Ishikawa (cell line): ENCODE data around the gene TCF7.

ENCODE experiments used
- CEBPB ChIP-seq: IDR thresholded peaks from 2 replicates; pipeline ENCODE4 v1.6.1; 2012
- CREB1 ChIP-seq: IDR thresholded peaks from 2 replicates; pipeline ENCODE4 v1.6.1; 2012; ENCODE audit warnings: low read depth
- EGR1 ChIP-seq: IDR thresholded peaks from 2 replicates; pipeline ENCODE4 v1.6.1; 2012
- EP300 ChIP-seq: IDR thresholded peaks from 2 replicates; pipeline ENCODE4 v1.6.1; 2012; ENCODE audit warnings: borderline replicate concordance
- FOXM1 ChIP-seq: IDR thresholded peaks from 2 replicates; pipeline ENCODE4 v1.6.1; 2012; ENCODE audit warnings: low read depth, borderline replicate concordance
- MAX ChIP-seq: IDR thresholded peaks from 2 replicates; pipeline ENCODE4 v1.6.1; 2012
- NFIC ChIP-seq: IDR thresholded peaks from 2 replicates; pipeline ENCODE4 v1.6.1; 2012
- RAD21 ChIP-seq: IDR thresholded peaks from 2 replicates; pipeline ENCODE4 v1.6.1; 2012; ENCODE audit warnings: low read depth
- REST ChIP-seq: IDR thresholded peaks from 2 replicates; pipeline ENCODE4 v1.6.1; 2012; ENCODE audit warnings: low read depth, mild to moderate bottlenecking
- TAF1 ChIP-seq: IDR thresholded peaks from 2 replicates; pipeline ENCODE4 v1.6.1; 2012; ENCODE audit warnings: low read depth, mild to moderate bottlenecking
- TCF12 ChIP-seq: IDR thresholded peaks from 2 replicates; pipeline ENCODE4 v1.6.1; 2012; ENCODE audit warnings: low read depth
- TEAD4 ChIP-seq: IDR thresholded peaks from 2 replicates; pipeline ENCODE4 v1.6.1; 2012
- USF1 ChIP-seq: IDR thresholded peaks from 2 replicates; pipeline ENCODE4 v1.6.1; 2012
- YY1 ChIP-seq: IDR thresholded peaks from 2 replicates; pipeline ENCODE4 v1.6.1; 2012; ENCODE audit warnings: low read depth
- ZBTB7A ChIP-seq: IDR thresholded peaks from 2 replicates; pipeline ENCODE4 v1.6.1; 2012; ENCODE audit warnings: low read depth

The TCF7 gene

GRCh38 chr5:134132372-134133187 is 18.1 kb downstream of the TCF7 start:
- TF ChIP-seq TEAD4 (no peak), EP300 (no peak), CEBPB (no peak), REST (no peak), TAF1 (no peak), FOXM1 (no peak), YY1 (no peak), TCF12 (no peak), USF1 (no peak), MAX (no peak), EGR1 (no peak), CREB1 (no peak), NFIC (no peak)

GRCh38 chr5:134133188-134133994 is 18.9 kb downstream of the TCF7 start:
- TF ChIP-seq TEAD4 (no peak), TCF12 (no peak), EGR1 (no peak), CEBPB (no peak), REST (no peak), CREB1 (no peak)

GRCh38 chr5:134133995-134134541 is 19.6 kb downstream of the TCF7 start:
- no peak for TF ChIP-seq REST
- TF ChIP-seq EGR1, result no peak
- no peak for TF ChIP-seq NFIC
- no peak for TF ChIP-seq TCF12
- no peak for TF ChIP-seq RAD21
- no peak for TF ChIP-seq EP300
- TF ChIP-seq CEBPB, result no peak
- no peak for TF ChIP-seq MAX
- no peak for TF ChIP-seq USF1
- TF ChIP-seq YY1, result no peak
- no peak for TF ChIP-seq TAF1
- no peak for TF ChIP-seq FOXM1
- TF ChIP-seq CREB1, result no peak
- TF ChIP-seq ZBTB7A, result no peak
- TF ChIP-seq TEAD4, result no peak
